ENCODE measurements around the gene ACRBP.

ACRBP gene

DNA sequence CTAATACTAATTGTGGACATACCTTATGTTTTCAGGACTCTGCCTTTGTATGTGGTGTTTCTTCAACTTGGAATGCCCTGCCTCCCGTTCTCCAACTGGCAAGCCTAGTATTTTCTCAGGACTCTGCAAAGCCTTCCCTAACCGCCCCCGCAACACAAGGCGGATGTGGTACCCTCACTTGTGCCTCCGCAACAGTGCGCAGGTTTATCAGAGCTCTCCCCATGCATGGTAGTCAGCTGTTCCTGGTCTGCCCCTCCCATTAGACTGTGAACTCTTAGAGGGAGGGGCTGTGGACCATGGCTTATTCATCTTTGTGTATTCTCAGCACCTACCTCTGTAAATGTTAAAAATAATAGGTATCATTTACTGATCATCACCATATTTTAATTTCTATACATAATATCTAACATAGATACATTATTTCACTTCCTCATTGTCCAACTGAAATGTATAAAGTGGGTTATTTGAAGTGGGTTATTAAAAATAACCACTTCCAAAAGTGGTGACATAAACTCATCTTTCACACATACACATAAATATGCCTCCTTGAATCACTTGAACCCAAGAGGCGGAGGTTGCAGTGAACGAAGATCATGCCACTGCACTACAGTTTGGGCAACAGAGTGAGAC lies 20.5 kb downstream of the ACRBP start:
- peak overlapping the region; percentile 73 for H3K27ac ChIP-seq (ENCODE audit: low read depth, low read length)

DNA sequence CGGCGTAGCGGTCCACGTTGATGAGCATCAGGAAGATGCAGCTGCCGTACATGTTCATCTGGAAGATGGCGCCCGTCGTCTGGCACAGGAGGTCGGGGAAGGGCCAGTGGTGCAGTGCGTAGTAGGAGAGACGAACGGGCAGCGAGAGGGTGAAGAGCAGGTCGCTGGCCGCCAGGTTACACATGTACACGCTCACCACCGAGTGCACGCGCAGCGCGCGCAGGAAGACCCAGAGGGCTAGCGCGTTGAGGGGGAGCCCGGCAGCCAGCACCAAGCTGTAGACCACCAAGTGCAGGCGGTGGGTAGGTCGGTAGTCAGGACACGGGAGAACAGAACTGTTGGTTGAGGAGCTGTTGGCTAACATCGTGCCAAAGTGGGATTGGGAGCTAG lies 26.4 kb downstream of the ACRBP start:
- Histone ChIP-seq H4K20me1 (ENCODE audit: control insufficient read depth, insufficient read depth, low read depth, low read length) (no peaks in the 10 kb centered on the region), H3K27ac (ENCODE audit: low read depth, low read length) (no peak overlapping the region), H3K4me2 (ENCODE audit: low read length) (no peak overlapping the region), H3F3A (ENCODE audit: control insufficient read depth, insufficient read depth) (peaks cover 31% of the 10 kb centered on the region), H3K27me3 (ENCODE audit: control insufficient read depth, low read length) (no peaks in the 10 kb centered on the region), H3K9me2 (replicated peaks; ENCODE audit: control insufficient read depth, low read length) (no peaks in the 10 kb centered on the region), H3K4me1 (ENCODE audit: control insufficient read depth, low read length) (peaks cover 13% of the 10 kb centered on the region), H3K36me3 (ENCODE audit: control insufficient read depth, low read length) (peaks cover 45% of the 10 kb centered on the region), H3K79me2 (ENCODE audit: control insufficient read depth, low read length) (peaks cover 31% of the 10 kb centered on the region), H3K4me3 (ENCODE audit: low read length) (no peak overlapping the region), H3K9me3 (ENCODE audit: control insufficient read depth, insufficient read depth, low read length) (no peaks in the 10 kb centered on the region)
- TF ChIP-seq, protein P1, sequence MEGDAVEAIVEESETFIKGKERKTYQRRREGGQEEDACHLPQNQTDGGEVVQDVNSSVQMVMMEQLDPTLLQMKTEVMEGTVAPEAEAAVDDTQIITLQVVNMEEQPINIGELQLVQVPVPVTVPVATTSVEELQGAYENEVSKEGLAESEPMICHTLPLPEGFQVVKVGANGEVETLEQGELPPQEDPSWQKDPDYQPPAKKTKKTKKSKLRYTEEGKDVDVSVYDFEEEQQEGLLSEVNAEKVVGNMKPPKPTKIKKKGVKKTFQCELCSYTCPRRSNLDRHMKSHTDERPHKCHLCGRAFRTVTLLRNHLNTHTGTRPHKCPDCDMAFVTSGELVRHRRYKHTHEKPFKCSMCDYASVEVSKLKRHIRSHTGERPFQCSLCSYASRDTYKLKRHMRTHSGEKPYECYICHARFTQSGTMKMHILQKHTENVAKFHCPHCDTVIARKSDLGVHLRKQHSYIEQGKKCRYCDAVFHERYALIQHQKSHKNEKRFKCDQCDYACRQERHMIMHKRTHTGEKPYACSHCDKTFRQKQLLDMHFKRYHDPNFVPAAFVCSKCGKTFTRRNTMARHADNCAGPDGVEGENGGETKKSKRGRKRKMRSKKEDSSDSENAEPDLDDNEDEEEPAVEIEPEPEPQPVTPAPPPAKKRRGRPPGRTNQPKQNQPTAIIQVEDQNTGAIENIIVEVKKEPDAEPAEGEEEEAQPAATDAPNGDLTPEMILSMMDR (IDR thresholded peaks at IDR 0.05; ENCODE audit: low read depth, low read length, poor library complexity, severe bottlenecking) = no peak
- no peak for TF ChIP-seq EZH2phosphoT487 (IDR thresholded peaks at IDR 0.05; ENCODE audit: borderline replicate concordance, low read length)

More for the DNA sequence above, 20.5 kb downstream of the ACRBP start:
- no peaks in the 10 kb centered on the region for H3K27me3 ChIP-seq (ENCODE audit: control insufficient read depth, low read length)
- peak overlapping the region; percentile 64 for H3K4me3 ChIP-seq (ENCODE audit: low read length)
- peak overlapping the region; percentile 74 for H3K4me2 ChIP-seq (ENCODE audit: low read length)
- no peaks in the 10 kb centered on the region for H4K20me1 ChIP-seq (ENCODE audit: control insufficient read depth, insufficient read depth, low read depth, low read length)
- no peak for TF ChIP-seq EZH2phosphoT487 (IDR thresholded peaks at IDR 0.05; ENCODE audit: borderline replicate concordance, low read length)
- TF ChIP-seq, protein P1 (IDR thresholded peaks at IDR 0.05; ENCODE audit: low read depth, low read length, poor library complexity, severe bottlenecking) = no peak
- peaks cover 22% of the 10 kb centered on the region for H3F3A ChIP-seq (ENCODE audit: control insufficient read depth, insufficient read depth)
- peaks cover 49% of the 10 kb centered on the region for H3K4me1 ChIP-seq (ENCODE audit: control insufficient read depth, low read length)
- H3K9me2 ChIP-seq (replicated peaks; ENCODE audit: control insufficient read depth, low read length) = no peaks in the 10 kb centered on the region
- H3K9me3 ChIP-seq (ENCODE audit: control insufficient read depth, insufficient read depth, low read length) = no peaks in the 10 kb centered on the region
- peaks cover 59% of the 10 kb centered on the region for H3K79me2 ChIP-seq (ENCODE audit: control insufficient read depth, low read length)
- H3K36me3 ChIP-seq (ENCODE audit: control insufficient read depth, low read length) = peaks cover 32% of the 10 kb centered on the region

DNA sequence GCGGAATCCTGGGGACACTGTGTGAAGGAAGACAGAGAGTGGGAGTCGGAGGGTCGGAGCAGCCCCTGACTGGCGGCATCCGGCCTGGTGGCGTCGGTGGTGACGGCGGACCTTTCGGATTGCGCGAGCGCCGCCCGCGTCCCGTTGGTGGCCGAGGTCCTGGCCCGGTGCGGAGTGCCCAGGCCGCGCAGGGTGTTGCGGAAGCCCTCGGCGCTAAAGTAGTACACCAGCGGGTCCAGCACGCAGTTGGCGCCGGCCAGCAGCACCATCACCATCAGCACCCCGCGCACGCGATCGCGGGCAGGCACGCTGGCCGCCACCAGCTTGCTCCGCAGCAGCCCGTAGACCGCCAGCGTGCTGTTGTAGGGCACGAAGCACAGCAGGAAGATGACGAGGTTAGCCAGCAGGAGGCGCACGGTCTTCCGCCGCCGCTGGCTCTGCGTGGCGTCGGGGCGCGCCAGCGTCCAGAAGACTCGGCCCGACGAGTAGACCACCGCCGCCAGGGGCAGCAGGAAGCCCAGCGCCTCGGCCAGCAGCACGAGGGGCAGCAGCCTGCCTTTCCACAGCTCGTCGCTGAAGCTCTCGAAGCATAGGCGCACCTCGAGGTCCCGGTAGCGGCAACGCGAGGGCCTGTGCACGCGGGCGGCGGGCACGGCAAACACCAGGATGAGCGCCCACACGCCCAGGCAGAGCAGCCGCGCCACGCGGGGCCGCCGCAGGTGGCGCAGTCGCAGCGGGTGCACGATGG lies 26.9 kb downstream of the ACRBP start:
- Histone ChIP-seq H3K4me2 (ENCODE audit: low read length) (no peak overlapping the region), H3K36me3 (ENCODE audit: control insufficient read depth, low read length) (peaks cover 45% of the 10 kb centered on the region), H4K20me1 (ENCODE audit: control insufficient read depth, insufficient read depth, low read depth, low read length) (no peaks in the 10 kb centered on the region), H3K9me2 (replicated peaks; ENCODE audit: control insufficient read depth, low read length) (no peaks in the 10 kb centered on the region), H3K4me3 (ENCODE audit: low read length) (no peak overlapping the region), H3K79me2 (ENCODE audit: control insufficient read depth, low read length) (peaks cover 26% of the 10 kb centered on the region), H3F3A (ENCODE audit: control insufficient read depth, insufficient read depth) (peaks cover 31% of the 10 kb centered on the region), H3K27ac (ENCODE audit: low read depth, low read length) (no peak overlapping the region), H3K9me3 (ENCODE audit: control insufficient read depth, insufficient read depth, low read length) (no peaks in the 10 kb centered on the region), H3K4me1 (ENCODE audit: control insufficient read depth, low read length) (peaks cover 11% of the 10 kb centered on the region), H3K27me3 (ENCODE audit: control insufficient read depth, low read length) (no peaks in the 10 kb centered on the region)
- TF ChIP-seq EZH2phosphoT487 (IDR thresholded peaks at IDR 0.05; ENCODE audit: borderline replicate concordance, low read length) = no peak
- TF ChIP-seq, protein P1 (IDR thresholded peaks at IDR 0.05; ENCODE audit: low read depth, low read length, poor library complexity, severe bottlenecking) = peak; percentile 17

All from DOHH2 (cell line).